BLaER1 treated with 17β-estradiol and CSF1 and Interleukin-3, amounts not matched to agents 10 nM and 100 nM (cell line): ENCODE results near the gene TMEM116.
"Not testable (repeated sequence)": the region's sequence is repeated elsewhere in the genome, so short reads cannot be mapped to it uniquely, and the experiment has no call there.

Source experiments
- H3K27ac ChIP-seq, 11 experiments: shearing (Covaris generic); formaldehyde crosslinking; 2 replicates each; pipeline ENCODE4 v1.8.1; 2022
- H3K27me3 ChIP-seq, 11 experiments: shearing (Covaris generic); formaldehyde crosslinking; 2 replicates each; pipeline ENCODE4 v1.8.1; 2022
- H3K36me3 ChIP-seq, 11 experiments: shearing (Covaris generic); formaldehyde crosslinking; 2 replicates each; pipeline ENCODE4 v1.8.1; 2022
- H3K4me1 ChIP-seq, 10 experiments: shearing (Covaris generic); formaldehyde crosslinking; 2 replicates each; pipeline ENCODE4 v1.8.1; 2022
- H3K4me2 ChIP-seq, 11 experiments: shearing (Covaris generic); formaldehyde crosslinking; 2 replicates each; pipeline ENCODE4 v1.8.1; 2022
- H3K4me3 ChIP-seq, 10 experiments: shearing (Covaris generic); formaldehyde crosslinking; 2 replicates each; pipeline ENCODE4 v1.8.1; 2022
- H3K9ac ChIP-seq, 11 experiments: shearing (Covaris generic); formaldehyde crosslinking; 2 replicates each; pipeline ENCODE4 v1.8.1; 2022
- H3K9me3 ChIP-seq, 11 experiments: shearing (Covaris generic); formaldehyde crosslinking; replicated peaks in 1 of 11; 2 replicates each; pipeline ENCODE4 v1.8.1; 2022
- H4K20me1 ChIP-seq, 11 experiments: shearing (Covaris generic); formaldehyde crosslinking; 2 replicates each; pipeline ENCODE4 v1.8.1; 2022
- Cebpa-rat ChIP-seq, 11 experiments: shearing (Covaris generic); IDR thresholded peaks; 2 replicates each; pipeline ENCODE4 v1.8.1; 2022

TMEM116 gene

GRCh38 chr12:112012775-112013600 lies at the start of gene TMEM116, which contains the start of gene ERP29:
TMEM116 (minus strand) TSS chr12:112013165; CDS start chr12:112005270, 7,895 bp downstream.
ERP29 (plus strand) TSS chr12:112013426; CDS start chr12:112013466, 40 bp downstream.
- H3K4me3 ChIP-seq: peak within 1 kb of the TSS; percentile 73 to 100 (median 97)
- H4K20me1 ChIP-seq: peaks cover 21 to 41% (median 33%) of the 10 kb centered on the region in 11 experiments; a peak in 18 of 22 replicates
- H3K4me1 ChIP-seq: peaks cover 23 to 55% (median 45%) of the 10 kb centered on the region in 10 experiments
- peaks cover 15 to 41% (median 34%) of the 10 kb centered on the region in 11 experiments for H3K36me3 ChIP-seq
- H3K4me2 ChIP-seq: peak within 1 kb of the TSS; percentile 80 to 99 (median 96)
- peak within 1 kb of the TSS; percentile 84 to 99 (median 96) for H3K9ac ChIP-seq
- H3K9me3 ChIP-seq: peaks cover 0 to 22% (median 11%) of the 10 kb centered on the region in 11 experiments; a peak in 15 of 22 replicates
- peaks cover 0 to 27% (median 0%) of the 10 kb centered on the region in 11 experiments; a peak in 6 of 22 replicates for H3K27me3 ChIP-seq
- TF ChIP-seq Cebpa-rat (IDR thresholded peaks at IDR 0.05): no peak
- H3K27ac ChIP-seq: peak within 1 kb of the TSS; percentile 73 to 98 (median 97)

- peaks cover 0 to 7% (median 0%) of the 10 kb centered on the region in 10 experiments; a peak in 1 of 20 replicates for H3K4me1 ChIP-seq
- H3K27ac ChIP-seq: no peak overlapping the region
- no peak for TF ChIP-seq Cebpa-rat (IDR thresholded peaks at IDR 0.05)
- no peak overlapping the region for H3K4me3 ChIP-seq
- no peak overlapping the region for H3K4me2 ChIP-seq
- peaks cover 96 to 100% (median 100%) of the 10 kb centered on the region in 11 experiments for H3K36me3 ChIP-seq
- no peak overlapping the region for H3K9ac ChIP-seq
- H3K27me3 ChIP-seq: no peaks in the 10 kb centered on the region
- H3K9me3 ChIP-seq: no peaks in the 10 kb centered on the region
- peaks cover 0 to 42% (median 20%) of the 10 kb centered on the region in 11 experiments; a peak in 10 of 22 replicates for H4K20me1 ChIP-seq
Measured at GRCh38 chr12:112061137-112061536, 48.2 kb upstream of the TMEM116 start.

- Histone ChIP-seq H3K27me3 (no peaks in the 10 kb centered on the region), H3K9ac (no peak overlapping the region), H3K4me1 (peaks cover 0 to 21% (median 6%) of the 10 kb centered on the region in 10 experiments; a peak in 10 of 20 replicates), H3K4me2 (no peak overlapping the region), H3K36me3 (peaks cover 96 to 100% (median 100%) of the 10 kb centered on the region in 11 experiments), H4K20me1 (peaks cover 0 to 60% (median 19%) of the 10 kb centered on the region in 11 experiments; a peak in 18 of 22 replicates), H3K9me3 (no peaks in the 10 kb centered on the region), H3K4me3 (no peak overlapping the region), H3K27ac (no peak overlapping the region)
- no peak for TF ChIP-seq Cebpa-rat (IDR thresholded peaks at IDR 0.05)
Measured at GRCh38 chr12:112049351-112049750, 36.4 kb upstream of the TMEM116 start.

- Histone ChIP-seq H3K4me3 (no peak overlapping the region), H3K36me3 (peaks cover 94 to 100% (median 100%) of the 10 kb centered on the region in 11 experiments), H3K9me3 (no peaks in the 10 kb centered on the region), H3K27ac (no peak overlapping the region), H3K4me2 (no peak overlapping the region), H3K9ac (no peak overlapping the region), H4K20me1 (peaks cover 0 to 43% (median 16%) of the 10 kb centered on the region in 11 experiments; a peak in 17 of 22 replicates), H3K4me1 (peaks cover 0 to 17% (median 6%) of the 10 kb centered on the region in 10 experiments; a peak in 10 of 20 replicates), H3K27me3 (no peaks in the 10 kb centered on the region)
- TF ChIP-seq Cebpa-rat (IDR thresholded peaks at IDR 0.05): no peak
Measured at GRCh38 chr12:112046003-112046402, 33.0 kb upstream of the TMEM116 start.

DNA sequence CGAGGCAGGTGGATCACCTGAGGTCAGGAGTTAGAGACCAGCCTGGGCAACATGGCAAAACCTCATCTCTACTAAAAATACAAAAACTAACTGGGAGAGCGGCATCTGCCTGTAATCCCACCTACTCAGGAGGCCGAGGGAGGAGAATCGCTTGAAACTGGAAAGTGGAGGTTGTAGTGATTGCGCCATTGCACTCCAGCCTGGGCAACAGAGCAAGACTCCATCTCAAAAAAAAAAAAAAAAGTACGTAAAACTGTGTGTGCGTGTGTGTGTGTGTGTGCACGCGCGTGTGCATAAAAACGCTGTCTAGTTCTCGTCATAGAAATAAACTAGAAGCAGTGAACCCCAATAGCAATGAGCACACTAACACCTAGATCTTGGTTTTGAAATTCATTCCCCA lies 23.6 kb upstream of the TMEM116 start:
- not testable (repeated sequence) for H3K4me3 ChIP-seq, H3K9me3 ChIP-seq, H3K4me1 ChIP-seq, H3K4me2 ChIP-seq, H3K27me3 ChIP-seq, H3K27ac ChIP-seq, H3K9ac ChIP-seq
- peaks cover 0 to 16% (median 0%) of the 10 kb centered on the region in 11 experiments; a peak in 4 of 22 replicates for H4K20me1 ChIP-seq
- peaks cover 92 to 99% (median 98%) of the 10 kb centered on the region in 11 experiments for H3K36me3 ChIP-seq

DNA sequence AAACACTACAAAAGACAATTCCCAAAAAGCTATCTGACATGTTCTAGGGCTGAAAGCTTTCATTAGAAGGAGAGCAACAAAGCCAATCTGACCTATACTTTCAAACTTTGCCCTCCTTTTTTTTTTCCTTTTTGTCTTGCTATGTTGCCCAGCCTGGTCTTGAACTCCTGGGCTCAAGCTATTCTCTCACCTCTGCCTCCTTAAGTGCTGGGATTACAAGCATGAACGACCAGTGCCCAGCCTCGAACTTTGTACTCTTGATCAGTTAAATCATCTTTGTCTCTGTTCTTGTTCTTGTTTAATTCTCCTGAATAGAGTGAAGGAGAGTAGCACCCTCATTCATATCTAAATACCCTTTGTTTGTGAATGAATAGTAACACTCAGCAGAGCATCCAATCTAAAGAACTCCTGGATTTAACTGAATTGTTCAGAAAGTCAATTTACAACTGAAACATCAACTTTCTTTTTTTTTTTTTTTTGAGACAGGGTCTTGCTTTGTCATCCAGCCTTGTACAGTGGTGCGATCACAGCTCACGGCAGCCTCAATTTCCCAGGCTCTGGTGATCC lies 22.3 kb upstream of the TMEM116 start:
- Histone ChIP-seq H3K36me3 (peaks cover 91 to 99% (median 98%) of the 10 kb centered on the region in 11 experiments), H3K4me1 (no peaks in the 10 kb centered on the region), H3K4me2 (no peak overlapping the region), H3K27me3 (no peaks in the 10 kb centered on the region), H3K4me3 (no peak overlapping the region), H3K27ac (no peak overlapping the region), H4K20me1 (peaks cover 0 to 26% (median 0%) of the 10 kb centered on the region in 11 experiments; a peak in 5 of 22 replicates), H3K9ac (no peak overlapping the region), H3K9me3 (no peaks in the 10 kb centered on the region)
- no peak for TF ChIP-seq Cebpa-rat (IDR thresholded peaks at IDR 0.05)

GRCh38 chr12:112032292-112032691 lies 19.3 kb upstream of the TMEM116 start:
- no peak overlapping the region for H3K4me3 ChIP-seq
- H3K36me3 ChIP-seq: peaks cover 82 to 99% (median 98%) of the 10 kb centered on the region in 11 experiments

GRCh38 chr12:112031472-112031871 lies 18.5 kb upstream of the TMEM116 start:
- Histone ChIP-seq H3K4me1 (peaks cover 0 to 20% (median 9%) of the 10 kb centered on the region in 10 experiments; a peak in 15 of 20 replicates), H3K9ac (no peak overlapping the region), H3K9me3 (no peaks in the 10 kb centered on the region), H4K20me1 (peaks cover 0 to 23% (median 10%) of the 10 kb centered on the region in 11 experiments; a peak in 7 of 22 replicates), H3K4me2 (no peak overlapping the region), H3K4me3 (no peak overlapping the region), H3K27ac (no peak overlapping the region), H3K27me3 (no peaks in the 10 kb centered on the region), H3K36me3 (peaks cover 77 to 98% (median 91%) of the 10 kb centered on the region in 11 experiments)
- TF ChIP-seq Cebpa-rat (IDR thresholded peaks at IDR 0.05): no peak

More at GRCh38 chr12:112032292-112032691, 19.3 kb upstream of the TMEM116 start:
- H3K27me3 ChIP-seq: no peaks in the 10 kb centered on the region
- H4K20me1 ChIP-seq: peaks cover 0 to 26% (median 8%) of the 10 kb centered on the region in 11 experiments; a peak in 7 of 22 replicates
- no peak for TF ChIP-seq Cebpa-rat (IDR thresholded peaks at IDR 0.05)
- H3K9me3 ChIP-seq: no peaks in the 10 kb centered on the region
- H3K4me1 ChIP-seq: peaks cover 0 to 15% (median 9%) of the 10 kb centered on the region in 10 experiments; a peak in 12 of 20 replicates
- H3K27ac ChIP-seq: no peak overlapping the region
- no peak overlapping the region for H3K9ac ChIP-seq
- H3K4me2 ChIP-seq: no peak overlapping the region
